GM21447 (cell line): ENCODE measurements around the gene SLC22A4.

Experiments
- ATAC-seq: cut with Tn5 transposase; IDR thresholded peaks from one replicate; pipeline ENCODE4 v1.9.1; 2021; ENCODE audit not compliant: unreplicated experiment

SLC22A4 gene

GRCh38 chr5:132273631-132274030 is 20.6 kb upstream of the SLC22A4 start:
- ATAC-seq: no peak

DNA sequence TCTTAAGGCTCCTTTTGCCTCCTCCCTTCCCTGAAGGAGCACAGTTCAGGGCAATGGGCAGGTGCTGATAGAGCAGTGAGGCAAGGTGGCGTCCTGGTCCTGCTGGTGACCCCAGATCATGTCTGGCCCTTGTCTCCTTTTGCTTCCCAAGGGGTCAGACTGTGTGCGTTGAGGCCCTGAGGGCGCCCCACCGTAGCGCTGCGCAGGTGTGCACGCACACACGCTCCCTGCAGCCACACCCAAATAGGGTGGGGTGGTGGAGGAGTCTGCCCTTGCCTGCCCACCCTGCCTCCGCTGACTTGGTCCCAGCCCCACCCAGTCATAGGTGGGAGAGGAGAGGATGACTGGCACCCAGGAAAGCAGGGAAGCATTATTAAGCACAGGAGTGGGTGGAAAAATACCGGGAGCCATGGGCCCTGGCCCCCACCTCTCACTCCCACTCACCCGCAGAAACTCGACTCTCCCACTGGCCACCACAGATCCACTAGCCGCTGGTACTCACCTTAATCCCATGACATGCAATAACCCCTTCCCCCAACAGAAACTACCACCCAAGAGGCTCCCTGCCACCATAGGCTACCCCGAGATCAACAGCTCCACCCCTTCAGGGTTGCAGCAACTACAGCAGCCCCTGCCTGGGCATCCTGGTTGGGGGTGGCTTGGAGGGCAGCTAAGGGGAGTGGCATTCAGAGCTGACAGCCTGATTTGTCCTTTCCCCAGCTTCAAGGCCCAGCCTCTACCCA is 20.0 kb upstream of the SLC22A4 start:
- no peak for ATAC-seq

GRCh38 chr5:132275367-132276220 is 18.6 kb upstream of the SLC22A4 start:
- no peak for ATAC-seq

- ATAC-seq: no peak
Measured at GRCh38 chr5:132277256-132277655, 16.9 kb upstream of the SLC22A4 start.

DNA sequence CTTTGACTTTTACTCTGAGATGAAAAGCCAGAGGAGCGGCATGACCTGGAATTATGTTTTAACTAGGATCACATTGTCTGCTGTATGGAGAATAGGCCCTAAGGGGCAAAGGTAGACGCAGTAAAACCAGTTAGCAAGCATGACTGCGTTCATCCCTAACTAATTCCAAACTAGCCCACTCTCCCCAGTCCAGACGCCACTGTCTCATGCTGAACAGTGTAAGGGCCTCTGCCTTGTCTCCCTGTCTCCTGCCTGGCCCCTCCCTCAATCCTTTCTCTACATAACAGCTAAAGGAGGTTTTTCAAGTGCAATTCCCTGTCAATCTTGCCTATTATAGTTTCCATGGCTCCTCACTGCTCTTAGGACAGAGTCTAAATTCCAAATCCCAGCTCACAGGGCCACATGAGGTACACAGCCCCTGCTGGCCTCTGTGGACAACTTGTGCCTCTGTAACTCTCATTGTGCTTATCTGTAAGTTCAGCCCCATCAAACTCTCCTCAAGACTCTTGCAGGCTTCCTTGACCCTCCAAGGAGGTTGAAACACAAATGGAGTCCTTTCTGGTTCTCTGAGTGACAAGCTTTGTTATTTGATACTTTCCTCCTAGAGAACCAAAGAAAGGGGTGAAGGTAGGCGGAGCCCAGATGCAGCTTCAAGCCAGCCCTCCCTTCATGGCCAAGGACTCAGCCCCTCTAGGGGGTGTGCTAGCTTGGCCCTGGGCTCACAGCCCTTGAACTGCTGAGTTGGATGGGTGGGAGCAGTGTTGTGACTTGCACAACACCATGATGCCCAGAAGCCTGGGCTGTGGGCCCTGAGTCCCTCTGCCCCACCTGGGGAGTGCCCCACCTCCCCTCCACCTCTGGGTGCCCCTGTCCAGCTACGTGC is 16.0 kb upstream of the SLC22A4 start:
- ATAC-seq: no peak

- ATAC-seq: no peak
Measured at GRCh38 chr5:132279801-132280200, 14.4 kb upstream of the SLC22A4 start.

- no peak for ATAC-seq
Measured at GRCh38 chr5:132280371-132281240, 13.6 kb upstream of the SLC22A4 start.

GRCh38 chr5:132281856-132282614 is 12.2 kb upstream of the SLC22A4 start:
- ATAC-seq: no peak

- no peak for ATAC-seq
Measured at GRCh38 chr5:132283423-132284043, 10.7 kb upstream of the SLC22A4 start.

DNA sequence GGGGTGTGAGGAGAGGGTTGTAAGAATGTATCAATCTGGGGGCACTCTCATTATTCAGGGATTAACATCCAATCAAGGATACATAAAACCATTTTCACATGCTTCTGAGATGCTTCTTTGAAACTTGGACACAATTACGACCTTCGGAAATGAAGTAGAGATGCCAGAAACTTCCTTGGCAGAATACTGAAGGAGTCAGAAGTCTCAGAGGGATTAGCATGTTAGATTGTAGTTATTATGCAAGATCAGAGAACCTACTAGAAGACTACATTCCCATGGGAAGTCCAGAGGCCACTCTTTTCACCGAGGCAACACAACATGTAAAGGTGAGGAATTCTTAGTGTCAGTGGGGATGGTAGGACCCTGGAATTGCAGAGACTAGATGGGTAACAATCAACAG is 5.1 kb upstream of the SLC22A4 start:
- ATAC-seq: no peak

DNA sequence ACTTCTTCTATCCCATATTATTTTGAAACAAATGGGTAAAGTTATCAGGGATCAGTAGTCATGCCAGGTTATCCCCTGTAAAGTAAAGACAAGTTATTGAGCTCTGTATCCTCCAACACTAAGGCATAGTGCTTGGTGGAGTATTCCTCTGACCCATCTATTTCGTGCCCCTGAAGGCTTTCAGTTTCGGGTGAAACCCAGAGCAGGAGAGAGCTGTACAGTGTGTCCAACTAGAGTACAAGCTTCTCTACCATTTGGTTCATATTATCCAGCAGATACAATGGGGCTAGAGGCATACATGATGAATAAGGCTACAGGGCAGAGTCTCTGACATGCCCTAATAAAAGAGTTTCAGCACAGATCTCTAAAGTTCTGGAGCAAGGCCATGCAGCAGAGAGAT is 3.2 kb upstream of the SLC22A4 start:
- no peak for ATAC-seq

DNA sequence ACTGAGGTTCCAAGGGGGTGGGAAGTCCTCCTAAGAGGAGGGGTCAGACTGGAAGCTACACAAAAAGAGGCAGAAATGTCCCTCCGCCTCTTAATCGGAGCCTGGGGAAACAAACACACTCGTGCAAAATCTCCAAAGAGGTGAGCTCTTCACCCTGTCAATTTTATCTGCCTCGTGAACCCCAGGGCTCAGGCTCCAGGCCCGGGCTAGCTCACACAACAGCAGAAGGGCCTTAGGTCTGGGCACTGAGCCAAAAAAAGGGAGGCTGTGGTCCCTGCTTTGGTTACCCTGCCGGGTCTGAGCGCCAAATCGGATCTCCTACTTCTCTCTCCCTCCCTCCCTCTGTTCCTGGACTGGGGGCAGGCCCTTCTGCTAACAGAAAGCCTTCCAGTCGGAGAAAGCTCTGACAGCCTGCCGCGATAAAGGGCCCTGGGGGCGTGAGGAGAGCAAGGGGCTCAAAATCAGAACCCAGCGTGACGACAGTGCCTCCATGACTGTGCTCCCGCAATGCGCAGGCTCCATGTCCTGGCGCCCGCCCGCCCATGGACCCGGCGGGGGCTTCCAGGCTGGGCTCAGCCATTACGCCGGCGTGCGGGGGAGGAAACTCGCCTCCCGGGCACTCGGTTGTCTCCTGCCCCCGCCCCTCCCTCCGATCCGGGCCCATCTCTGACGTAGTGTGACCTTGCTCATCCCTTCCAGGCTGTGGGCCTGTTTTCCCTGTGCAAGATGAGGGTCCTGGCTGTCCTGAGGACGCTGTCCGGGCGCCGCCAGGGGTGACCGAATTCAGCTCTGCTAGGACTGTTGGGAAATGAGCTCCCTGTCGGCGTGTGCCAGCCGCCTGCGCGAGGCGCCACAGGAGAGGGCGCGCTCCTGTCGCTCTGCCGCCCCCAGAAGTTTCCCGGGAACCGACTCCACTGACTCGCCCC is 865 bp upstream of the SLC22A4 start:
- peak; percentile 41 for ATAC-seq

- ATAC-seq: peak; percentile 5
Measured at GRCh38 chr5:132294728-132295504, 722 bp downstream of the SLC22A4 start.

DNA sequence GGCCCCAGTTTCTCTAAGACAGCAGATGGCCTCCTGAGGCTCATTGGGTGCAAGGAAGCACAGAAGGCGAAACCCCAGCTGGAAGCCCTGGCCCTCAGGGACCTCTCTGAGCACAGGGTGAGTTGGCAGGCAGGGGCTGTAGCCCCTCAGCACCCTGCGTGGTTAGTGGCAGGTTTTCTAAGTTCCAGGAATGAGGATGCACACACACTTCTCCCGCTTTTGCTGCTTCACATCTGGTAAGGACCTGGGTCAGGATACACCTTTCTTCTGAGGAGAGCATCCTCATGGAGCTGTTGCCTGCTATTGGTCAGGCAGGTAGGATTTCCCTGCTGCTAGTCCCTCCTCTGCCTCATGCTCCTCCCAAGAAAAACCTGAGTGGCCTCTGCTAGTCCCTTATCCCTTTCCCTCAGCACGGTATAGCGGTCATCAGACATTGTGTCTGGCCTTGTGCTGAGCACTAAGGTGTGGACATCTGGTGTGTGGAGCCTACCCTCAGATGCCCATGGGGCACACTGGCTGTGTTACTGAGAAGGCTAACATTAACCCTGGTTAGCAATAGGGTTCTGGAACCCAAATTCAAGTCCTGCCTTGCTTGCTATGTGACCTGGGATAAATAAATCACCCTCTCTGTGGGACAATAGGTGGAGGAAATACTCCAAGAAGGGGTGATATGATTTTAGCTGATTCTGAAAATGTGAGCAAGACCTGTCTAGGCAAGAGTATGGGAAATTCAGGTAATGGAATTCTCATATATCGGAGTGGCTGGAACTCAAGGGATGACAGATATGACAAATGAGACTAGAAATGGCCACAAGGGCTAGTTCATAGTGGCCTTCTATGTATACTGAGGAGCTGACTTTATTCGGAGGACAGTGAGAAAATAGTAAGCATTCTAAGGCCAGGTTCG is 1.6 kb downstream of the SLC22A4 start:
- no peak for ATAC-seq

DNA sequence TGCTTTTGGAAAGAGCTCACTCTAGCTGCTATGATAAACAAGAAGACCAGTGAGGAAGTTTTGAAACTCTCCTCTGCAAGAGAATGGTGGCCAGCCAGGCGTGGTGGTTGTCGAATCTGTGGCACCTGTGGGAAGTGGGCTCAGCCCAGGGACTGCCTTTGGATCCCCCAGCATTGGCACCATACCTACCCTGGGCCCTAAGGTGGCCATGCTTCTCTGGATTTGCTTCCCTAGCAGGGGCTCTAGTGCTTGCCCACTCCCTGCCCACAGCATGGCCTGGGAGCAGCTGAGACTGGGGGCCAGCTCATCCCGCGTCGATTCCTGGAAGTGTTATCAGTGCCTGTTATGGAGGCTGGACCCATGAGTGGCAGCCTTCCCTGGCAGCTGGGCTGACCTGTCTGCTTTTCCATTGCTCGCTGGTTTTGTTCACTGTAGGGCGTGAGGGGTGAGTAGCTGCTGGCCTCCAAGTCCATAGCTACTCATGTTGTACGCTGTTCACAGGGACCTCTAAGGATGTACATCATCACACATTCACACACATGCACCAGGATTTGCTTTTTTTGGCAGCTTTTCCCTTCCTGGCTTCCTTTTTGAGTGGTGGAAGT is 2.3 kb downstream of the SLC22A4 start:
- ATAC-seq: no peak
